Melanocyte of skin (primary cell): ENCODE results near the gene ZNF681. TPM values are rescaled to one million over a fixed set of nuclear protein-coding genes. Genes with fewer than 3 reads are reported as not detected.

Experiments
- total RNA-seq, 2 donors: library from RNA; depleted of rRNA; stranded (reverse); fragments of >200 nt; gene quantifications; 2 replicates each; pipeline ENCODE4 v1.2.3, GENCODE V29; 2012

ZNF681 gene
- total RNA-seq = 1 to 10 TPM; 1.3 to 1.4 TPM

GRCh38 chr19:23758187-23759074 is at the start of gene ZNF681:
TSS of gene ZNF681 (minus strand) at chr19:23758891. CDS start at chr19:23758749, 142 bp downstream.

Other genes with a start within 250 kb of the ZNF681 start
- gene ZNF675, start 71.7 kb downstream of the ZNF681 start, total RNA-seq = 1 to 10 TPM; 5.7 to 8.9 TPM
- 1 to 10 TPM; 3.8 to 5.7 TPM for gene ZNF726, start 156.0 kb upstream of the ZNF681 start, total RNA-seq